Mesodermal cell (in vitro differentiated cells): Measurements from ENCODE around the gene CCNG1.
"Not testable (repeated sequence)": the region's sequence is repeated elsewhere in the genome, so short reads cannot be mapped to it uniquely, and the experiment has no call there.

ENCODE experiments used
- H3K27ac ChIP-seq: 2 replicates; pipeline ENCODE4 v1.7.0; 2013; ENCODE audit warnings: mild to moderate bottlenecking, low read depth, low read length, moderate library complexity; ENCODE audit not compliant: severe bottlenecking
- H3K36me3 ChIP-seq: 2 replicates; pipeline ENCODE4 v1.7.1; 2013; ENCODE audit warnings: mild to moderate bottlenecking, low read length, moderate library complexity; ENCODE audit not compliant: control insufficient read depth, insufficient read depth
- H3K4me1 ChIP-seq: one replicate; pipeline ENCODE4 v1.7.1; 2013; ENCODE audit warnings: mild to moderate bottlenecking, low read length; ENCODE audit not compliant: insufficient read depth, control insufficient read depth, poor library complexity, severe bottlenecking
- H3K4me3 ChIP-seq: 2 replicates; pipeline ENCODE4 v1.7.0; 2013; ENCODE audit warnings: low read length, control low read depth, mild to moderate bottlenecking; ENCODE audit not compliant: insufficient read depth, poor library complexity, severe bottlenecking; ENCODE audit errors: extremely low read depth
- H3K9me3 ChIP-seq: 2 replicates; pipeline ENCODE4 v1.7.1; 2013; ENCODE audit warnings: mild to moderate bottlenecking, low read length, moderate library complexity; ENCODE audit not compliant: control insufficient read depth
- WGBS, 2 experiments: methylation state at CpG; one replicate each; pipeline ENCODE4 v1.1.5; 2013; ENCODE audit warnings: missing lambda C conversion rate in 2 of 2; ENCODE audit not compliant: insufficient coverage in 2 of 2; 5-methylcytosine and 5-hydroxymethylcytosine counted together

Gene CCNG1

GRCh38 chr5:163409384-163409783 is 28.0 kb upstream of the CCNG1 start:
- Histone ChIP-seq H3K4me1 (peaks cover 6% of the 10 kb centered on the region), H3K4me3 (no peak overlapping the region), H3K9me3 (no peaks in the 10 kb centered on the region), H3K36me3 (no peaks in the 10 kb centered on the region), H3K27ac (no peak overlapping the region)
- WGBS, 2 experiments, result 87 to 91% methylated on average over 5 of the region's 6 CpGs

GRCh38 chr5:163410505-163410904 is 26.9 kb upstream of the CCNG1 start:
- H3K9me3 ChIP-seq, result no peaks in the 10 kb centered on the region
- H3K4me3 ChIP-seq, result no peak overlapping the region
- H3K4me1 ChIP-seq, result peaks cover 6% of the 10 kb centered on the region
- no peak overlapping the region for H3K27ac ChIP-seq
- WGBS, 2 experiments, result 90 to 100% methylated on average over 1 to 2 of the region's 2 CpGs
- H3K36me3 ChIP-seq, result no peaks in the 10 kb centered on the region

- H3K36me3 ChIP-seq, H3K9me3 ChIP-seq, H3K27ac ChIP-seq, H3K4me1 ChIP-seq, H3K4me3 ChIP-seq: not testable (repeated sequence)
- WGBS, 2 experiments, result 26 to 33% methylated on average over 1 to 10 of the region's 15 CpGs
Measured at GRCh38 chr5:163415673-163416072, 21.7 kb upstream of the CCNG1 start.

- no peaks in the 10 kb centered on the region for H3K4me1 ChIP-seq
- H3K27ac ChIP-seq, result no peak overlapping the region
- H3K36me3 ChIP-seq, result no peaks in the 10 kb centered on the region
- no peaks in the 10 kb centered on the region for H3K9me3 ChIP-seq
- WGBS, 2 experiments, result 100% methylated on average over 1 of the region's 1 CpG
- H3K4me3 ChIP-seq, result no peak overlapping the region
Measured at GRCh38 chr5:163424836-163425235, 12.6 kb upstream of the CCNG1 start.

GRCh38 chr5:163426128-163426527 is 11.3 kb upstream of the CCNG1 start:
- H3K9me3 ChIP-seq, H3K27ac ChIP-seq, H3K36me3 ChIP-seq, H3K4me1 ChIP-seq, H3K4me3 ChIP-seq: not testable (repeated sequence)
- 89 to 96% methylated on average over 1 to 3 of the region's 4 CpGs for WGBS, 2 experiments

GRCh38 chr5:163432544-163432943 is 4.9 kb upstream of the CCNG1 start:
- no peaks in the 10 kb centered on the region for H3K9me3 ChIP-seq
- H3K27ac ChIP-seq, result no peak overlapping the region
- no peak overlapping the region for H3K4me3 ChIP-seq
- peaks cover 4% of the 10 kb centered on the region for H3K4me1 ChIP-seq
- no peaks in the 10 kb centered on the region for H3K36me3 ChIP-seq
- 78 to 100% methylated on average over 1 of the region's 1 CpG for WGBS, 2 experiments

GRCh38 chr5:163433271-163433670 is 4.1 kb upstream of the CCNG1 start:
- no peaks in the 10 kb centered on the region for H3K9me3 ChIP-seq
- H3K4me1 ChIP-seq, result peaks cover 4% of the 10 kb centered on the region
- WGBS, 2 experiments, result 83% methylated on average over 5 of the region's 5 CpGs
- no peak overlapping the region for H3K4me3 ChIP-seq
- no peaks in the 10 kb centered on the region for H3K36me3 ChIP-seq
- H3K27ac ChIP-seq, result no peak overlapping the region

GRCh38 chr5:163434401-163434866 is 3.0 kb upstream of the CCNG1 start:
- H3K27ac ChIP-seq, result no peak overlapping the region
- H3K9me3 ChIP-seq, result no peaks in the 10 kb centered on the region
- H3K36me3 ChIP-seq, result peaks cover 6% of the 10 kb centered on the region
- peaks cover 7% of the 10 kb centered on the region for H3K4me1 ChIP-seq
- H3K4me3 ChIP-seq, result no peak overlapping the region
- WGBS, 2 experiments, result no CpG with 5 or more reads among the region's 3 CpGs

GRCh38 chr5:163436515-163436914 is 880 bp upstream of the CCNG1 start:
- Histone ChIP-seq H3K4me3 (peak overlapping the region; percentile 95), H3K4me1 (peaks cover 7% of the 10 kb centered on the region), H3K9me3 (no peaks in the 10 kb centered on the region), H3K36me3 (peaks cover 19% of the 10 kb centered on the region), H3K27ac (peak overlapping the region; percentile 58)
- 40 to 80% methylated on average over 1 to 2 of the region's 4 CpGs for WGBS, 2 experiments

GRCh38 chr5:163437011-163437308 is 435 bp upstream of the CCNG1 start:
- WGBS, 2 experiments, result 0% methylated on average over 4 of the region's 6 CpGs
- Histone ChIP-seq H3K36me3 (peaks cover 22% of the 10 kb centered on the region), H3K9me3 (no peaks in the 10 kb centered on the region), H3K27ac (peak overlapping the region; percentile 58), H3K4me1 (peaks cover 7% of the 10 kb centered on the region), H3K4me3 (peak overlapping the region; percentile 95)

GRCh38 chr5:163439092-163439425 is 1.7 kb downstream of the CCNG1 start:
- Histone ChIP-seq H3K4me1 (peaks cover 7% of the 10 kb centered on the region), H3K27ac (no peak overlapping the region), H3K36me3 (peaks cover 40% of the 10 kb centered on the region), H3K4me3 (peak overlapping the region; percentile 95), H3K9me3 (no peaks in the 10 kb centered on the region)
- WGBS, 2 experiments, result 44% methylated on average over 2 of the region's 2 CpGs

- no peak overlapping the region for H3K4me3 ChIP-seq
Measured at GRCh38 chr5:163440954-163441353, 3.6 kb downstream of the CCNG1 start.

More at GRCh38 chr5:163440954-163441353, 3.6 kb downstream of the CCNG1 start:
- Histone ChIP-seq H3K27ac (no peak overlapping the region), H3K9me3 (no peaks in the 10 kb centered on the region), H3K36me3 (peaks cover 53% of the 10 kb centered on the region), H3K4me1 (peaks cover 7% of the 10 kb centered on the region)
- 92 to 100% methylated on average over 1 to 2 of the region's 3 CpGs for WGBS, 2 experiments
